ENCODE measurements around the gene RXYLT1.
"Not testable (repeated sequence)": the region's sequence is repeated elsewhere in the genome, so short reads cannot be mapped to it uniquely, and the experiment has no call there.

The RXYLT1 gene

GRCh38 chr12:63779498-63780481 is at the start of gene RXYLT1:
Gene RXYLT1, plus strand, starts transcription at chr12:63779909. Its CDS starts 52 bp downstream, at chr12:63779961.
- DNase-seq (ENCODE audit: low read depth in 2 of 2), result peak; percentile 45 to 50

- not testable (repeated sequence) for DNase-seq (ENCODE audit: low read depth in 2 of 2)
These were observed 46.9 kb upstream of the RXYLT1 start for GRCh38 chr12:63732779-63733178.

- not testable (repeated sequence) for DNase-seq (ENCODE audit: low read depth in 2 of 2)
These were observed 46.1 kb upstream of the RXYLT1 start for GRCh38 chr12:63733585-63733984.

GRCh38 chr12:63740551-63740950 is 39.2 kb upstream of the RXYLT1 start:
- DNase-seq (ENCODE audit: low read depth in 2 of 2), result not testable (repeated sequence)

- not testable (repeated sequence) for DNase-seq (ENCODE audit: low read depth in 2 of 2)
These were observed 38.3 kb upstream of the RXYLT1 start for GRCh38 chr12:63741431-63741830.

GRCh38 chr12:63744110-63744509 is 35.6 kb upstream of the RXYLT1 start:
- peak; percentile 17 to 26 for DNase-seq (ENCODE audit: low read depth in 2 of 2)

- not testable (repeated sequence) for DNase-seq (ENCODE audit: low read depth in 2 of 2)
These were observed 33.2 kb upstream of the RXYLT1 start for GRCh38 chr12:63746470-63746869.

GRCh38 chr12:63747136-63747535 is 32.6 kb upstream of the RXYLT1 start:
- DNase-seq (ENCODE audit: low read depth in 2 of 2), result not testable (repeated sequence)

- DNase-seq (ENCODE audit: low read depth in 2 of 2), result no peak
These were observed 32.2 kb upstream of the RXYLT1 start for GRCh38 chr12:63747553-63747952.

- DNase-seq (ENCODE audit: low read depth in 2 of 2), result no peak
These were observed 27.4 kb upstream of the RXYLT1 start for GRCh38 chr12:63752283-63752682.

- DNase-seq (ENCODE audit: low read depth in 2 of 2), result no peak
These were observed 26.9 kb upstream of the RXYLT1 start for GRCh38 chr12:63752841-63753240.

GRCh38 chr12:63753743-63754142 is 26.0 kb upstream of the RXYLT1 start:
- no peak for DNase-seq (ENCODE audit: low read depth in 2 of 2)

GRCh38 chr12:63764481-63764880 is 15.2 kb upstream of the RXYLT1 start:
- no peak for DNase-seq (ENCODE audit: low read depth in 2 of 2)

- DNase-seq (ENCODE audit: low read depth in 2 of 2), result no peak
These were observed 13.2 kb upstream of the RXYLT1 start for GRCh38 chr12:63766498-63766897.

- no peak for DNase-seq (ENCODE audit: low read depth in 2 of 2)
These were observed 9.3 kb upstream of the RXYLT1 start for GRCh38 chr12:63770375-63770774.

GRCh38 chr12:63777340-63777739 is 2.4 kb upstream of the RXYLT1 start:
- no peak for DNase-seq (ENCODE audit: low read depth in 2 of 2)

GRCh38 chr12:63782466-63782865 is 2.8 kb downstream of the RXYLT1 start:
- no peak for DNase-seq (ENCODE audit: low read depth in 2 of 2)

- DNase-seq (ENCODE audit: low read depth in 2 of 2), result no peak
These were observed 7.6 kb downstream of the RXYLT1 start for GRCh38 chr12:63787306-63787705.

GRCh38 chr12:63790608-63790945 is 10.9 kb downstream of the RXYLT1 start:
- DNase-seq (ENCODE audit: low read depth in 2 of 2), result no peak

- no peak for DNase-seq (ENCODE audit: low read depth in 2 of 2)
These were observed 12.6 kb downstream of the RXYLT1 start for GRCh38 chr12:63792338-63792737.

GRCh38 chr12:63795032-63795687 is 15.5 kb downstream of the RXYLT1 start:
- no peak for DNase-seq (ENCODE audit: low read depth in 2 of 2)

GRCh38 chr12:63795944-63796343 is 16.2 kb downstream of the RXYLT1 start:
- DNase-seq (ENCODE audit: low read depth in 2 of 2), result no peak

All from fibroblast of skin of left biceps (primary cell).